Measurements from ENCODE around the gene SLC7A14. TPM values are rescaled to one million over a fixed set of nuclear protein-coding genes. Genes with fewer than 3 reads are reported as not detected.

SLC7A14 gene
- total and polyA plus RNA-seq, 2 of the 13 experiments (the other 11 are each of a cell fraction or from before 2014, with no cell fraction given) = not detected

- TF ChIP-seq PRDM15 (CRISPR knock-in tag; IDR thresholded peaks at IDR 0.05) (no peak), KLF13 (CRISPR knock-in tag; IDR thresholded peaks at IDR 0.05) (no peak), CHCHD3 (CRISPR knock-in tag; IDR thresholded peaks at IDR 0.05) (no peak), RCOR2 (CRISPR knock-in tag; IDR thresholded peaks at IDR 0.05) (no peak), LCORL (IDR thresholded peaks at IDR 0.05) (no peak), LCORL (CRISPR knock-in tag; IDR thresholded peaks at IDR 0.05) (peak; percentile 81), HMGA1 (CRISPR knock-in tag; conservative IDR thresholded peaks at IDR 0.05) (no peak), ZNF30 (CRISPR knock-in tag; IDR thresholded peaks at IDR 0.05) (no peak), ZNF574 (CRISPR knock-in tag; IDR thresholded peaks at IDR 0.05) (0 out of 2 replicates have a peak, but pooled peaks have one; percentile 33), ZNF234 (CRISPR knock-in tag; conservative IDR thresholded peaks at IDR 0.05) (no peak), E2F2 (CRISPR knock-in tag; IDR thresholded peaks at IDR 0.05; ENCODE audit: borderline replicate concordance) (no peak), EED (CRISPR knock-in tag; IDR thresholded peaks at IDR 0.05) (no peak), ZNF674 (CRISPR knock-in tag; IDR thresholded peaks at IDR 0.05; ENCODE audit: low read depth) (no peak)
- TF ChIP-seq, protein P1, sequence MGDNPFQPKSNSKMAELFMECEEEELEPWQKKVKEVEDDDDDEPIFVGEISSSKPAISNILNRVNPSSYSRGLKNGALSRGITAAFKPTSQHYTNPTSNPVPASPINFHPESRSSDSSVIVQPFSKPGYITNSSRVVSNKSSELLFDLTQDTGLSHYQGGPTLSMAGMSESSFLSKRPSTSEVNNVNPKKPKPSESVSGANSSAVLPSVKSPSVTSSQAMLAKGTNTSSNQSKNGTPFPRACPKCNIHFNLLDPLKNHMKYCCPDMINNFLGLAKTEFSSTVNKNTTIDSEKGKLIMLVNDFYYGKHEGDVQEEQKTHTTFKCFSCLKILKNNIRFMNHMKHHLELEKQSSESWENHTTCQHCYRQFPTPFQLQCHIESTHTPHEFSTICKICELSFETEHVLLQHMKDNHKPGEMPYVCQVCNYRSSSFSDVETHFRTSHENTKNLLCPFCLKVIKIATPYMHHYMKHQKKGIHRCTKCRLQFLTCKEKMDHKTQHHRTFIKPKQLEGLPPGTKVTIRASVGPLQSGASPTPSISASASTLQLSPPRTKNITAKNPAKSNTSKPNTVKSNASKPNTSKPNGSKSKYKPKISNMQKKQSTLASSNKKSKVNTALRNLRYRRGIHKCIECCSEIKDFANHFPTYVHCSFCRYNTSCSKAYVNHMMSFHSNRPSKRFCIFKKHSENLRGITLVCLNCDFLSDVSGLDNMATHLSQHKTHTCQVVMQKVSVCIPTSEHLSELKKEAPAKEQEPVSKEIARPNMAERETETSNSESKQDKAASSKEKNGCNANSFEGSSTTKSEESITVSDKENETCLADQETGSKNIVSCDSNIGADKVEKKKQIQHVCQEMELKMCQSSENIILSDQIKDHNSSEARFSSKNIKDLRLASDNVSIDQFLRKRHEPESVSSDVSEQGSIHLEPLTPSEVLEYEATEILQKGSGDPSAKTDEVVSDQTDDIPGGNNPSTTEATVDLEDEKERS (CRISPR knock-in tag; IDR thresholded peaks at IDR 0.05) = no peak
- TF ChIP-seq, protein P2, sequence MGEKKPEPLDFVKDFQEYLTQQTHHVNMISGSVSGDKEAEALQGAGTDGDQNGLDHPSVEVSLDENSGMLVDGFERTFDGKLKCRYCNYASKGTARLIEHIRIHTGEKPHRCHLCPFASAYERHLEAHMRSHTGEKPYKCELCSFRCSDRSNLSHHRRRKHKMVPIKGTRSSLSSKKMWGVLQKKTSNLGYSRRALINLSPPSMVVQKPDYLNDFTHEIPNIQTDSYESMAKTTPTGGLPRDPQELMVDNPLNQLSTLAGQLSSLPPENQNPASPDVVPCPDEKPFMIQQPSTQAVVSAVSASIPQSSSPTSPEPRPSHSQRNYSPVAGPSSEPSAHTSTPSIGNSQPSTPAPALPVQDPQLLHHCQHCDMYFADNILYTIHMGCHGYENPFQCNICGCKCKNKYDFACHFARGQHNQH (CRISPR knock-in tag; IDR thresholded peaks at IDR 0.05) = peak; percentile 32; the same call in 1 of the 2 replicates
- TF ChIP-seq, protein P3, sequence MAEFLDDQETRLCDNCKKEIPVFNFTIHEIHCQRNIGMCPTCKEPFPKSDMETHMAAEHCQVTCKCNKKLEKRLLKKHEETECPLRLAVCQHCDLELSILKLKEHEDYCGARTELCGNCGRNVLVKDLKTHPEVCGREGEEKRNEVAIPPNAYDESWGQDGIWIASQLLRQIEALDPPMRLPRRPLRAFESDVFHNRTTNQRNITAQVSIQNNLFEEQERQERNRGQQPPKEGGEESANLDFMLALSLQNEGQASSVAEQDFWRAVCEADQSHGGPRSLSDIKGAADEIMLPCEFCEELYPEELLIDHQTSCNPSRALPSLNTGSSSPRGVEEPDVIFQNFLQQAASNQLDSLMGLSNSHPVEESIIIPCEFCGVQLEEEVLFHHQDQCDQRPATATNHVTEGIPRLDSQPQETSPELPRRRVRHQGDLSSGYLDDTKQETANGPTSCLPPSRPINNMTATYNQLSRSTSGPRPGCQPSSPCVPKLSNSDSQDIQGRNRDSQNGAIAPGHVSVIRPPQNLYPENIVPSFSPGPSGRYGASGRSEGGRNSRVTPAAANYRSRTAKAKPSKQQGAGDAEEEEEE (CRISPR knock-in tag; IDR thresholded peaks at IDR 0.05; ENCODE audit: borderline replicate concordance) = no peak
Measured at GRCh38 chr3:170499562-170500156, 86.2 kb downstream of the SLC7A14 start (continued).
